Measurements from ENCODE around the gene NCEH1.

DNA sequence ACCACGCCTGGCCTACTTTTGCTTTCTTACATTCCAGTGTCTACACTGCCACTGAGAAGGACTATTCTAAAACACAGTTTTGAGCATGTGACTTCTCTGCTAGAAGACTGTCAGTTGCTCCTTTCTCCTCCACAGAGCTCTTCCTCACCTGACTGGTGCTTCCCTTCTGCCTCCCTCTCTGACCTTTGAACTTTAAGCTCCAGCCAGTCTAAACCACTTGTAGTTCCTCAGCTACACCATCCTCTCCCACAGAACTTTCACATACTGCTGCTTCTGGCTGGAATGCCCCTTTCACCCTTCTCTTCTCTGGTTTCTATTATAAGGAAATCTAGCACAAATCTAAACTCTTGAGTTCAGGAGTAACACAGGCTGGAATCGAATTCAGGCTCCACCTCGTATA lies 9.1 kb downstream of the NCEH1 start:
- TF ChIP-seq BCL6 (CRISPR knock-in tag; IDR thresholded peaks at IDR 0.05): no peak
- TF ChIP-seq CEBPB (tag; IDR thresholded peaks at IDR 0.05): no peak
- TF ChIP-seq CBX5 (IDR thresholded peaks at IDR 0.05; ENCODE audit: borderline replicate concordance, low read depth): no peak
- no peak for TF ChIP-seq POLR2AphosphoS5 (IDR thresholded peaks at IDR 0.05; ENCODE audit: control insufficient read depth, insufficient read depth, low read depth, low read length)
- TF ChIP-seq, protein P1, sequence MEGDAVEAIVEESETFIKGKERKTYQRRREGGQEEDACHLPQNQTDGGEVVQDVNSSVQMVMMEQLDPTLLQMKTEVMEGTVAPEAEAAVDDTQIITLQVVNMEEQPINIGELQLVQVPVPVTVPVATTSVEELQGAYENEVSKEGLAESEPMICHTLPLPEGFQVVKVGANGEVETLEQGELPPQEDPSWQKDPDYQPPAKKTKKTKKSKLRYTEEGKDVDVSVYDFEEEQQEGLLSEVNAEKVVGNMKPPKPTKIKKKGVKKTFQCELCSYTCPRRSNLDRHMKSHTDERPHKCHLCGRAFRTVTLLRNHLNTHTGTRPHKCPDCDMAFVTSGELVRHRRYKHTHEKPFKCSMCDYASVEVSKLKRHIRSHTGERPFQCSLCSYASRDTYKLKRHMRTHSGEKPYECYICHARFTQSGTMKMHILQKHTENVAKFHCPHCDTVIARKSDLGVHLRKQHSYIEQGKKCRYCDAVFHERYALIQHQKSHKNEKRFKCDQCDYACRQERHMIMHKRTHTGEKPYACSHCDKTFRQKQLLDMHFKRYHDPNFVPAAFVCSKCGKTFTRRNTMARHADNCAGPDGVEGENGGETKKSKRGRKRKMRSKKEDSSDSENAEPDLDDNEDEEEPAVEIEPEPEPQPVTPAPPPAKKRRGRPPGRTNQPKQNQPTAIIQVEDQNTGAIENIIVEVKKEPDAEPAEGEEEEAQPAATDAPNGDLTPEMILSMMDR (IDR thresholded peaks at IDR 0.05 in 2 of 3, conservative IDR thresholded peaks at IDR 0.05 in 1 of 3; ENCODE audit: insufficient read depth in 2 of 3, low read depth in 1 of 3, low read length in 3 of 3): no peak
- TF ChIP-seq EHMT2 (IDR thresholded peaks at IDR 0.05): no peak
- TF ChIP-seq NCOA2 (IDR thresholded peaks at IDR 0.05; ENCODE audit: partially characterized antibody in 2 of 2): no peak
- TF ChIP-seq TBL1XR1 (IDR thresholded peaks at IDR 0.05; ENCODE audit: low read length in 2 of 2): no peak
- no peak for TF ChIP-seq EZH2 (IDR thresholded peaks at IDR 0.05; ENCODE audit: borderline replicate concordance, low read depth, low read length)
- TF ChIP-seq, protein P2, sequence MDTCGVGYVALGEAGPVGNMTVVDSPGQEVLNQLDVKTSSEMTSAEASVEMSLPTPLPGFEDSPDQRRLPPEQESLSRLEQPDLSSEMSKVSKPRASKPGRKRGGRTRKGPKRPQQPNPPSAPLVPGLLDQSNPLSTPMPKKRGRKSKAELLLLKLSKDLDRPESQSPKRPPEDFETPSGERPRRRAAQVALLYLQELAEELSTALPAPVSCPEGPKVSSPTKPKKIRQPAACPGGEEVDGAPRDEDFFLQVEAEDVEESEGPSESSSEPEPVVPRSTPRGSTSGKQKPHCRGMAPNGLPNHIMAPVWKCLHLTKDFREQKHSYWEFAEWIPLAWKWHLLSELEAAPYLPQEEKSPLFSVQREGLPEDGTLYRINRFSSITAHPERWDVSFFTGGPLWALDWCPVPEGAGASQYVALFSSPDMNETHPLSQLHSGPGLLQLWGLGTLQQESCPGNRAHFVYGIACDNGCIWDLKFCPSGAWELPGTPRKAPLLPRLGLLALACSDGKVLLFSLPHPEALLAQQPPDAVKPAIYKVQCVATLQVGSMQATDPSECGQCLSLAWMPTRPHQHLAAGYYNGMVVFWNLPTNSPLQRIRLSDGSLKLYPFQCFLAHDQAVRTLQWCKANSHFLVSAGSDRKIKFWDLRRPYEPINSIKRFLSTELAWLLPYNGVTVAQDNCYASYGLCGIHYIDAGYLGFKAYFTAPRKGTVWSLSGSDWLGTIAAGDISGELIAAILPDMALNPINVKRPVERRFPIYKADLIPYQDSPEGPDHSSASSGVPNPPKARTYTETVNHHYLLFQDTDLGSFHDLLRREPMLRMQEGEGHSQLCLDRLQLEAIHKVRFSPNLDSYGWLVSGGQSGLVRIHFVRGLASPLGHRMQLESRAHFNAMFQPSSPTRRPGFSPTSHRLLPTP (IDR thresholded peaks at IDR 0.05; ENCODE audit: borderline replicate concordance, extremely low read depth, insufficient read length): no peak
- TF ChIP-seq, protein P3, sequence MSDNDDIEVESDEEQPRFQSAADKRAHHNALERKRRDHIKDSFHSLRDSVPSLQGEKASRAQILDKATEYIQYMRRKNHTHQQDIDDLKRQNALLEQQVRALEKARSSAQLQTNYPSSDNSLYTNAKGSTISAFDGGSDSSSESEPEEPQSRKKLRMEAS (CRISPR knock-in tag; IDR thresholded peaks at IDR 0.05): no peak
- TF ChIP-seq NFE2 (IDR thresholded peaks at IDR 0.05; ENCODE audit: low read depth): no peak
- TF ChIP-seq SPI1 (IDR thresholded peaks at IDR 0.05; ENCODE audit: borderline replicate concordance, low read depth, low read length): no peak
- TF ChIP-seq GATAD2B (IDR thresholded peaks at IDR 0.05; ENCODE audit: borderline replicate concordance): no peak
